HG03064 (cell line): ENCODE results near the gene TMEM168.

Source experiments
- ATAC-seq: cut with Tn5 transposase; IDR thresholded peaks from one replicate; pipeline ENCODE4 v1.9.1; 2021; ENCODE audit warnings: low read depth; ENCODE audit not compliant: unreplicated experiment

TMEM168 gene

DNA sequence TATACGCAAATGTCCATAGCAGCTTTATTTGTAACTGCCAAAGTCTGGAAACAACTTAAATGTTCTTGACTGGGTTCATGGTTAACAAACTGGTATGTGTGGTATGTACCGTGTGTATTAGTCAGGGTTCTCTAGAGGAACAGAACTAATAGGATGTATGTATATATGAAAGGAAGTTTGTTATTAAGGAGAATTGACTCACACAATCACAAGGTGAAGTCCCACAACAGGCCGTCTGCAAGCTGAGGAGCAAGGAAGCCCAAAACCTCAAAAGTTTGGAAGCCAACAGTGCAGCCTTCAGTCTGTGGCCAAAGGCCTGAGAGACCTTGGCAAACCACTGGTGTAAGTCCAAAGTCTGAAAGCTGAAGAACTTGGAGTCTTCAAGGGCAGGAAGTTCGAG is 66.8 kb downstream of the TMEM168 start:
- ATAC-seq, result no peak

DNA sequence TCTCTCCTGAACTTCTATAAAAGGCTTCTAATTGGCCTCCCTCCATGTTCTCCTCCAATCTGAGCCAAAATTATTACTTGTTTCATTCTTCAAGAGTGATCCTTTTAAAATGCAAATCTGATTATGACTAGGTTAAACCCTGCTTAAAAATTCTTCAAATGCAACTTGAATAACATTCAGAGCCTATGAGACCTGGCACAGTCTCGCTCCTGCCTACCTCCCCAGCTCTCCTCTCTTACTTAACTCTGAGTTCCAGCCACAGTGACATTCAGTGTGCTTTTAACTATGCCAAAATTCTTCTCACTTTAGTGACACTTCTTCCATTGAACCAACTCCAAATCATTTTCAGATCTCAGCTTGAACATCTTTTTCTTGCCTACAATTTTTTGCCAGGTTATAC is 68.8 kb downstream of the TMEM168 start:
- ATAC-seq, result no peak

DNA sequence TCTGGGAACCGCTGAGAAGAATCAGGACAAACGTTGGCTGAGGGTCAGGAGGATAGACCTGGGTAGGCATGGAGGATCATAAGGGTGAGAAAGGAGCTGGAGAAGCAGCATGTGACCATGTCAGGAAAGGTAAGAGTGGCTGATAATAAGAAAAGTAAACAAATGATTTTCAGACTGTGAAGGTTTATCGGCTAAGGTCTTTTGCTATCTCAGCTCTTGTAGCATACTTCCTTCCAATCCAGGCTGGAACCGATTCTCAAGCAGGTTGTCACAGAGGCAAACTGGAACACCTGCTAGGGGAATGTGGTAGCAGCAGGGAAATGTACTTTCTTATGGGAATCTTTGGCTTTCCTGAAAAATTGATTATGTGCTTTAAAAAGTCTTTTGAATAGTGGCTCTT is 74.7 kb downstream of the TMEM168 start:
- ATAC-seq, result no peak

DNA sequence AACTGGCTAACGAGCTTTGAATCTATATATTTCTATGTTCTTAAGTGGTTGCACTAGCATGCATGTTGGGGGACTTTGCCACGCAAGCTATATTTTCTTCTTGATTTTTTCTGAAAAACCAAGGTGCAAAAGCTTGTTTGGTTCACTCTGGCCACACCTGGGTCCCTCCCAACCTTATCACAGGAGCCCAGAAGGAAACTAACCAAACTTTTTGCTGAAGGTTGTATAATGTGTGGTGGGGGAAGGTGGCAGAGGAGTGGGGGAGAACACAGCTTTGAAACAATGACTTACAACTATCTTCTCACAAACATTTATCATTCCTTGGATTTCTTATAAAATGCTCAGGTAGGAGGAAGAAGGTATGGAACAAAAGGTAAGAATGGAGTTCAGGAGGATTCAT is 75.3 kb downstream of the TMEM168 start:
- ATAC-seq, result no peak
